ENCODE data around the gene TGDS.
A peak's percentile ranks its signal among the peaks of the same experiment; 100 is the strongest.
"Not testable (repeated sequence)": the region's sequence is repeated elsewhere in the genome, so short reads cannot be mapped to it uniquely, and the experiment has no call there.

The TGDS gene, protein sequence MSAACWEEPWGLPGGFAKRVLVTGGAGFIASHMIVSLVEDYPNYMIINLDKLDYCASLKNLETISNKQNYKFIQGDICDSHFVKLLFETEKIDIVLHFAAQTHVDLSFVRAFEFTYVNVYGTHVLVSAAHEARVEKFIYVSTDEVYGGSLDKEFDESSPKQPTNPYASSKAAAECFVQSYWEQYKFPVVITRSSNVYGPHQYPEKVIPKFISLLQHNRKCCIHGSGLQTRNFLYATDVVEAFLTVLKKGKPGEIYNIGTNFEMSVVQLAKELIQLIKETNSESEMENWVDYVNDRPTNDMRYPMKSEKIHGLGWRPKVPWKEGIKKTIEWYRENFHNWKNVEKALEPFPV

DNA sequence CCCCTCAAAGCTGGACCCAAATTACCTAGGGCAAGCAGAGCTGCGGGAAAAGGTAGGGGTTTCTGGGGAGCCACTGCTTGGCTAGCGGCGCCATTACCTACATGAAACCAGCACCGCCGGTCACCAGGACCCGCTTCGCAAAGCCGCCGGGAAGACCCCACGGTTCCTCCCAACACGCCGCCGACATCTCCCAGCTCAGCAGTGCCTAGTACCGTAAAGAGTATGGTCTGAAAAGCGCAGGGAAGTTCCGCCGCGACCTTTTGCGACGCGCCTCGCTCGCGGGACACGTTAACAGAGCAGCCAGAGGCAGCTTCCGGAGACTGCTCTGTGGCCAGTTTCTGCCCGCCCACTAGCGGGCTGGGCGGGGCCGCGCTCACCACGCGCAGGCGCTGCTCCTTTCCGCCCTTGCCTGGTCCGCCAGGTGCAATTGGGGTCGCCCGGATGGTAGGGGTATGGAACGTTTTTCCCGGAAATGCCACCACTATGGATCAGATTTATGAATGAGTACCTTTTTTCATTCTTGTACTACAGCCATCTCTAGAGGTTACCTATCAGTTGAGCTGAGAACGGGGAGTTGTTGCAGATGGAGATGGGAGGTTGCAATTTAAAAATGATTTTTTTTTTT, at the start of gene TGDS:
TGDS (minus strand) TSS at position 203 of the 625 bp plus-strand sequence; CDS start at position 187, 16 bp downstream.
- DNase-seq = peak; percentile 91

DNA sequence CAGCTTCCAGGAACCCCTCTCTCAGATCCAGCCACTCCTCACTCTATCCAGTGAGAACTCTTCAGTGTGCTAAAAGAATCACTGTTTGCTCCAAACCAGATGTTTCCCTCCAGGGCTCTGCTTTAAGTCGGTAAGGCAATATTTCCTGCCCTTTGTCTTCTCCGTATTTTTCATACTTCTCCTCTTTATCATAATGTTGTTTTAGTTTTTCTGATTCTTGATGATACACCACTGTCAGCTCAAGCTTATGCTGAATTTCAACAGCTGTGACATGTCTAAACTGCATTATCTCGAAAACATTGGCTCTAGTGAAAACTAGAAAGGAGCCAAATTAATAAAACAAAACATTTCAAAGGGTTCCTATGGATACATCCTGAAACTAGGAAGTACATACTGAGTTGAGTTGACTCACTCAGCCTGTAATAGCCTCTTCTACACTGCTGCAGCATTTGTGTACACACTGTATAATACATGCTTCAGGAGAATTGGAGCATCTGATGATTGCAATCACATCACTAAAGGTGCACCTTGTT, 45.5 kb upstream of the TGDS start:
- no peak for DNase-seq

DNA sequence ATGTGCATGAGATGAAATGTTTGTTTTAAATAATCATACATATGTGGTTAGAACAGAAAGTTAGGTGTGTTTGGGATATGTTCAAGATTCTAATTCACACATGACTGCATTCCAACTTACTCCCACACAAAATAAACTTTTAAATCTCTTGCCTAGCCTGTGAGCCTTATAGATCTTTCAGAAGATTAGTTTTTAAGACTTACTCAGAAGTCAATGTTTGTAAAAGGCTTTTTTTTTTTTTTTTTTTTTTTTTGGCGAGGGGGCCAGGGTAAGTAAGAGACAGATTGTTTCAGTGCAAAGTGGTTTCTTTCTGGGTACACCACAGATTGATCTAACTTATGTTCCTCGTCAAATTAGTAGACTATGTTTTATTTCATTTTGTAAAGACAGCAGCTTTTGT, 44.8 kb upstream of the TGDS start:
- DNase-seq = no peak

DNA sequence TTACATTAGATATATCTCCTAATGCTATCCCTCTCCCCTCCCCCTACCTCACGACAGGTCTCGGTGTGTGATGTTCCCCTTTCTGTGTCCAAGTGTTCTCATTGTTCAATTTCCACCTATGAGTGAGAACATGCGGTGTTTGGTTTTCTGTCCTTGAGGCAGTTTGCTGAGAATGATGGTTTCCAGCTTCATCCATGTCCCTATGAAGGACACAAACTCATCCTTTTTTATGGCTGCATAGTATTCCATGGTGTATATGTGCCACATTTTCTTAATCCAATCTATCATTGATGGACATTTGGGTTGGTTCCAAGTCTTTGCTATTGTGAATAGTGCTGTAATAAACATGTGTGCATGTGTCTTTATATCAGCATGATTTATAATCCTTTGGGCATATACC, 41.7 kb upstream of the TGDS start:
- DNase-seq = not testable (repeated sequence)

DNA sequence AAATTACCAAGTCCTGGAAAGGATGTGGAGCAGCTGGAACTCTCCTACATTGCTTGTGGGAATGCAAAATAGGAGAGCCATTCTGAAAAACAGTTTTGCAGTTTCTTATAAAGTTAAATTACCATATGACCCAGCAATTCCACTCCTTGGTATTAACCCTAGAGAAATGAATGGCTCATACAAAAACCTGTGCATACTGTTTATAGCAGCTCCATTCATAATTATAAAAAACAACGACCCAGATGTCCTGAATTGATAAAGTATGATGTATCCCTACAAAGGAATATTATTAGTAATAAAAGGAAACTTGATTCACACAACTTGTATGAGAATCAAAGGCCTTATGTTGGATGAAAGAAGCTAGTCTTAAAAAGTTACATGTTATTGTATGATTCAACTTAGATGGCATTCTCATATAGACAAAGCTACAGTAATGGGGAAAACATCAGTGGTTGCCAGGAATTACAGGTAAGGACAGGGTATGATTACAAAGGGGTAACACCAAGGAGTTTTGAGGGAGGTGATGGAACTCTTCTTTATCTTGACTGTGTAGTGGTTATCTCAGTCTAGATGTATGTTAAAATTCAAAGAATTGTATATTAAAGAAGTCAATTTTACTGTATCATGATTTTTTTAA, 41.1 kb upstream of the TGDS start:
- DNase-seq = no peak

DNA sequence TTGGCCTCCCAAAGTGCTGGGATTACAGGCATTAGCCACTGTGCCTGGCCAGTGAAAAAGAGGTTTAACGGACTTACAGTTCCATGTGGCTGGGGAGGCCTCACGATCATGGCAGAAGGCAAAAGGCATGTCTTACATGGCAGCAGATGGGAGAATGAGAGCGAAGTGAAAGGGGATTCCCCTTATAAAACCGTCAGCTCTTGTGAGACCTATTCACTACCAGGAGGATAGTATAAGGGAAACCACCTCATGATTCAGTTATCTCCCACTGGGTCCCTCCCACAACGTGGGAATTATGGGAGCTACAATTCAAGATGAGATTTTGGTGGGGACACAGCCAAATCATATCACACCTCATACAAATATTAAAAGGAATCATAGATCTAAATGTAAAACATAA, 40.1 kb upstream of the TGDS start:
- DNase-seq = not testable (repeated sequence)

DNA sequence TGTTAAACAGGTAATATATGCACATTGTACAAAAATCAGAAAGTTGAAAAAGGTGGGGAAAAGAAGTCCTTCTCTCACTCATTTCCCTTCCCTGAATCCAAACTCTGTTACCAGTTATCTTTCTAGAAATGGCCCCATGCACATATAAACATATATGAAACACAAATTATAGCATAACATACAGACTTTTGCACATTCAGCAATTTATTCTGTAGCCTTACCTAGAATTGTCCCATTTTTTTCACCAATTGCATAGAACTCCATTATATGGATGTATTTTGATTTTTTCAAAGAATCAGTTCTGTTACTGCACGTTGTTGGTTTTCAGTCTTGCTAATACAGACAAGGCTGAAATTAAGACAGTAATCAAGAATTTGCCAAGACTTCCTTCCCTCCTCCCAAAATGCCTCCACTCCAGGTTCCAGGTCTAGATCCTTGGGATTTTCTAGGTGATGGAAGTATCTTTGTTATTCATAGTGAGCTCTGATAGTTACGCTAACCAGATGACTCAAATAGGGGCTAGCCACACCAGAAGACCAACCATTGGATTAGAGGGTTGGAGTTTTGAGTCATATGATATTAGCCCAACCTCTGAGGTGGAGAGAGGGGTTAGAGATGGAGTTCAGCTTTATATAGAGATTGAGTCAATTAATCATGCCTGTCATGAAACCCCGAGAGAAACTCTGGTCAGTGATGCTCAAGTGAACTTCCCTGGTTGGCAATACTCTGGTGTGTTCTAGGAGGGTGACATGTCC, 36.5 kb upstream of the TGDS start:
- no peak for DNase-seq

DNA sequence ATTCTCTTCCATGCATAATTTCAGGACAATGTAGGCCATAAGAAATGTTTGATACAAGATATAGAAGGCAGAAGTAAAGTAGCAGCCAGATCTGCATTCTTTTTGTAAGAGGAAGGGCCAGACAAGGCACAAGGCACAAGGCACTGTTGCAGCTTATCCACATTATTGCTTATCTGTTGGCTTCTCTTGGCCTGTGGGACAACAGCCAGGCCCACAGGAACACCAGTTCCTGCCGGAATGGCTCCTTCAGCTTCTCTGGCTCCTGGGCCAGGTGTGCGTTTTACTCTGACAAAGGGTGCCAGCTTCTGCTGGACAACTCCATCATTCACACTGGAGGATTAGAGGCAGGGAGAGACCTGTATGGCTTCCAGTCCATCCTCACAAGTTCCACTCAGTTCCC, 34.9 kb upstream of the TGDS start:
- no peak for DNase-seq

DNA sequence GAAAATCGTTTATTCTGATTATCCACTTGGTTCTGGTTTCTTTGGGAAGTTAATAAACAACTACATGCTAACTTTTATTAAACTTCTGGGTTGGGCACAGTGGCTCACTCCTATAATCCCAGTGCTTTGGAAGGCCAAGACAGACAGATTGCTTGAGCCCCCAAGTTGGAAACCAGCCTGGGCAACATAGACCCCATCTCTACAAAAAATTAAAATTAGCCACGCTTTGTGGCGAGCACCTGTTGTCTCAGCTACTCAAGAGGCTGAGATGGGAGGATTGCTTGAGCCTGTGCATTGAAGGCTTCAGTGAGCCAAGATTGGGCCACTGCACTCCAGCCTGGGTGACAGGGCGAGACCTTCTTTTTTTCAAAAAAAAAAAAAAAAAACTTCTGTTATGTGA, 27.4 kb upstream of the TGDS start:
- no peak for DNase-seq

DNA sequence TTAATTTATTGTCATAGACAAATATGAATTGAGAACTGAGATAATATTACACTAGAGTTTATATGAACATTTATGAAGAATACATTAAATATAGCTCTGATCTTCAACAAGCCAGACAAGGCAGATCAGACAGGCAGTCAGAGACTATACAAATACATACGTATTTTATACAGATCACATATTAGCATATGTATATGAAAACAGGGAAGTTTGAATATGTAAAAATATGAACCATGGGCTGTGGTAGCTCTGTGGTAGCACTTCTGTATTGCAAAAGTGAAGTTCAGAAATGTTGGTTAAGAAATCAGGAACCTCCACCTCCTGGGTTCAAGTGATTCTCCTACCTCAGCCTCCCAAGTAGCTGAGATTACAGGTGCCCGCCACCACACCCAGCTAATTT, 26.4 kb upstream of the TGDS start:
- DNase-seq = no peak

DNA sequence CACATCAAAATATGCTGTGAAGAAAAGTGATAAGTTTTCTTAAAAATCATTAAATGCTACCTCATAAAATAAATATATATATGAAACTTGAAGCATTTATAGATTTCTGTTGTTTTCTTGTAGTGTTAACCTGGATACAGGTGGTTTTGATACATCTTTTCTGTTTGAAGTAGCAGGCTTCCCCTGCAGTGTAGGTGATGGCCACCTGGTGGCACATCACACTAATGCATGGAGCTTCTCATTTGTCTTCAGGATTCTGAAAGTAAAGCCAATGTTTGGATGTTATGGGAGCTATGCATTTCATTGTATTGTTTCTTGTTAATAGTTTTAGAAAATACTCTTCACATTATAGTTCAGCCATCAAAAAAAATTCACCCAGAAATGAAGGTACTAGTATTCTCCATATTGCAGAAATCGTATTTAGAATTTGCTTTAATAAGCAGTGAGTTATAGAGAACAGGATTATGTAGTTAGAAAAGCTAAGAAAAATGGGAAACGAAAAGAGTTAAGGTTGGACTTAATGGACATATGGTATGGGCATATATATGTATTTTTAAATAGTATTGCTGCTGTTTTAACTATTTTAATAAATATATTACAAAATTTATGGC, 24.4 kb upstream of the TGDS start:
- DNase-seq = peak; percentile 49

DNA sequence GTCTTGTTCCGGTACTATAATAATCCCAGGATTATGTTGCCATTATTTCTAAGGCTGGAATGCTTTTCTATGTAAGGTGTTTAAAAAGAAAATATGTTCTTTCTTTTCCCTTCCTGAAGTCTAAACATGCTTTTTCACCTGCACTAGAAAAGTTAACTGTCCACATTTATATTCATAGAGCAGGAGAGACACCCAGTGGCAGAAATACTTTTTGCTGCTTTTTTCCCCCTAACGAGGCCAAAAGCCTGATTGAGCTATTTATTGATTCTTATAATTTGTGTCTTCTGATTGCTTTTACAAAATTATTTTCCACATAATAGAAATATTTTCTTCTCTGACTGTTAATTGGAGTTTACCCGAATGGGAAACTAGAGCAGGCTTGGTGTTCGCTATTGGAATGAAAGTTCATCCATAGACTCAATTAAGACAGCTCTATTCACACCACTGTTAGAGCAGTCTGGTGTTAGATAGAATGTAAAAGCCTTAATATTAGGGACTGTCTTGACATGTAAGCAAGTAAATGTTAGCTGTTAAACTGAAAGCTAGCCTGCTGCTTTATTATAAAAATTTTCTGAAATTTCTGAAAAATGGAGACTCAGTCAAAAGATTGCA, 21.5 kb upstream of the TGDS start:
- peak; percentile 48 for DNase-seq

DNA sequence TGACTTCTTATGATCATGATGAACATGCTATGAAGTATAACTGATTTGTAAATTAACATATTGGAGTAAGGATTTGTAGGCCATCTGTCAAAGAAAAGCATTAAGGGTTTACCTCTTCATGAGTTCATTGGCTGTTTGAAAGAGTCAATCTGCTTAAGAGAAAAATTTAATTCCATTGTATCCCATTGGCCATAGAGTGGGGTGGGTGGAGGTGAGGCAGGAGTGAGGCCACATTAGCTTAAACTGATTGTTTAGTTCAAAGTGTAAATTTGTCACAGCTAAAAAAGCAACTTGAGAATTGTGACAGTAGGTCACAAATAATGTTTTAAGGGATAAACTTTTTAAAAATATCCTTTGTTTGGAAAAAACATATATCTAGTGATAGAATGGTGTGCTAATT, 17.1 kb upstream of the TGDS start:
- no peak for DNase-seq

DNA sequence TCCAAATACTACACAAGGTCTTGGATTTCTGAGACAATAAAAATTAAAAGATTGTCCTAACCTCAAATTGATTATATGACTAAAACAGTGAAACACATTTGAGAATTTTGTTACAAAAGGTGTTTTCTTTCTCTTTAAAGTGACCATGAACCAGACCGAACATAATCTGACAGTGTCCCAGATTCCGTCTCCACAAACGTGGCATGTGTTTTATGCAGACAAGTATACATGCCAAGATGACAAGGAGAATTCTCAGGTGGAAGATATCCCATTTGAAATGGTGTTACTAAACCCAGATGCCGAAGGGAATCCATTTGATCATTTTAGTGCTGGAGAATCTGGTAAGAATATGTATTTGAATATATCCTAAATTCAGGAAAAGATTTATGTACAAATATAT, 16.1 kb upstream of the TGDS start:
- DNase-seq = no peak

DNA sequence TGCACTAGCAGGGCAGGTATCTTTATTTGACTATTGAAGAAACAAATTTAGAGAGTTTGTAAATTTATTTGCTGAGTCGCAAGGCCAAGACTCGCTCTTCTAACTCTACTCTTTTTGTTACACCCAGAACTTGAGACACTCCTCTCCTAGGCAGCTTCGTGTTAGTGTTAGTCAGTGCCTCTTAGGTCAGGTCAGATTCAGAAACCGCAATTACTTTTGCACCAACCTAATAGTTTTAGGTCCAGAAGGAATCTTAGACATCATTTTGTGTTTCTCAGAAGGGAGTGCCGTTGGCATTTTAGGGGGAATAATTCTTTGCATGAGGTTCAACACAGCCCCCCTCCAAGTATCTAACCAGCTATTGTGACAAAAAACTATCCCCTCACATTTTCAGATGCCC, 14.5 kb upstream of the TGDS start:
- DNase-seq = no peak

DNA sequence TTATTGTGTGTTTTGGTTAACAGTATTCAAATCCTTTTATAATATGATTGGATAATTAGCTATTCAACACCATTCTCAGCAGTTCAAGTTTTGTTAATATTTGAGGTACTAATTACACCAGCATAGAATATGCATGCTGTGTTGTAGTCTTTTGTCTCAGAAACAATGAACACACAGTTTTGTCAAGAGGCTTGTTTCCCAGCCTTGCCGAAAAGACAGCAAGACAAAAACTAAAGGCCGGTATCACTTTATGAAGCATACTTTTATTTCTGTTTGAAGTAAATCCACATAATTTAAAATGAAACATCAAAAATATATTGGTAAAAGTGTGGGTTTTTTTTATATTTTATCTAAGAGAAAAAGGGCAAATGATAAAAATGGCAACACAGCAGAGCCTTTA, 13.2 kb upstream of the TGDS start:
- no peak for DNase-seq

DNA sequence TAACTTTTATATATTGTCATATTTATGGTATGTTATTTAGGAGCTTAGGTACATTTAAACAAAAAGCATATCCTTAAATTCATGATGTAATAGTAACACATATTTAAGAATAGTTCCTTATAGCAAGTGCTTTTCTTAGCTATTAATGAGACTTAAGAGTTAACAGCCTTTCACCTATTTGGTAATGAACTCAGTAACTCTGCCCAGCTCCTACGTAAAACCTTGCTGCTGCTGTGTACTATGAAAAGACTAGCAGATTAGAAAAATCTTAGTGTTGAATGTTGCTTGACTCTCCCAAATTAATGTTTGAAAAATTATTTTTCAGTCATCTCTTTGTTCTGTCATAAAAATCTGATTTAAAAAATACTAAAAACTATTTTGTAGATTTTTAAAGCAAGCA, 12.6 kb upstream of the TGDS start:
- DNase-seq = no peak

DNA sequence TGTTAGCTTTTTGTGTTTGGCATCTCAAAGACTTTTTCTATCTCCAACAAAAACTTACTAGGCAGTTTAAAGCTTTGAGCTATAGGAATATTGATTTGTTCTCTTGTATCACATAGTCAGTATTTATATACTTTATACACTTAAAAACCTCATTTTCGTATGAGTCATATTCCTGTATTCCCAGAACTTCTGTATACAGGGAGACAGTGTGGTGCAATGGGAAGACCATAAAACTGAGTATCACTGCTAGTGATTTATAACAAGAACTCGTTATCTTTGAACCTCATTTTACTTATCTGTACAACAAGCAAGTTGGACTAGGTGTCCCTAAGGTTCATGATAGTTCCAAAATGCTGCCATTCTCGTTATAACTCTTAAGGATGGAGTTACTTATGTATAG, 12.0 kb upstream of the TGDS start:
- DNase-seq = no peak

DNA sequence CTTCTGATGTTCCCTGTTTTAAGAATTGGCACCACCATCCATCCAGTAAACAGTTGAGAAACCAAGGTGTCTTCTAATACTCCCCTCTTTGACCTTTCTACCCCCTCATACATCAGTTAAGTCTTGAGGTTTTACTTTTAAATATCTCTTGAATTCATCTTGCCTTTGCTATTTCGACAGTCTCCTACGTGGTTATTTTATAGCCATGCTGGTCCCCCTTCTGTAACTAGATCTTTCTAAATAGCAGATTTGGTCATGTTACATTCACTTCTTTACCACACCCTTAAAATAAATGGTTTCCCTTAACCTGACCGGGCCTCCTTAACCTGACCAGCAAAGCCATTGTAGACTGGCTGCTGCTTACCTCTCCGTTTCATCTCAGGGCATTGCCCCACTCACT, 11.1 kb upstream of the TGDS start:
- no peak for DNase-seq

DNA sequence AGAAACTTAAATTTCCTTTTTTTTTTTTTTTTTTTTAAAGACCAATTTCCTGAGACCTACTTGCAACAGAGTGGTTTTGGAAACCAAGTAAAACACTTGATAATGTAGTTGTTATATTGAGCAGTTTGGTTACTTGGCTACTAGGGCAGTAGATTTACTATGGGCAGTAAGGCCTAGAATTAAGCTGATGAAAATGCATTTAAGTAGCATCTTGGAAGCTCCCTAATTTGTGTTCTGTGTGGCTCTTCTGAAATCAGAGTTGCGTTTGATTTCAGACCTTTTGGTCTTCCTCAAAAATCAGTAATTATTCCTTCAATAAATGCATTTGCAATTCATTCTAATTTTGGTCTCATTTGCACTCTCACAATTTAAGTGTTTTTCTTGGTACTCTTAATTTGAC, 6.5 kb upstream of the TGDS start:
- DNase-seq = no peak

DNA sequence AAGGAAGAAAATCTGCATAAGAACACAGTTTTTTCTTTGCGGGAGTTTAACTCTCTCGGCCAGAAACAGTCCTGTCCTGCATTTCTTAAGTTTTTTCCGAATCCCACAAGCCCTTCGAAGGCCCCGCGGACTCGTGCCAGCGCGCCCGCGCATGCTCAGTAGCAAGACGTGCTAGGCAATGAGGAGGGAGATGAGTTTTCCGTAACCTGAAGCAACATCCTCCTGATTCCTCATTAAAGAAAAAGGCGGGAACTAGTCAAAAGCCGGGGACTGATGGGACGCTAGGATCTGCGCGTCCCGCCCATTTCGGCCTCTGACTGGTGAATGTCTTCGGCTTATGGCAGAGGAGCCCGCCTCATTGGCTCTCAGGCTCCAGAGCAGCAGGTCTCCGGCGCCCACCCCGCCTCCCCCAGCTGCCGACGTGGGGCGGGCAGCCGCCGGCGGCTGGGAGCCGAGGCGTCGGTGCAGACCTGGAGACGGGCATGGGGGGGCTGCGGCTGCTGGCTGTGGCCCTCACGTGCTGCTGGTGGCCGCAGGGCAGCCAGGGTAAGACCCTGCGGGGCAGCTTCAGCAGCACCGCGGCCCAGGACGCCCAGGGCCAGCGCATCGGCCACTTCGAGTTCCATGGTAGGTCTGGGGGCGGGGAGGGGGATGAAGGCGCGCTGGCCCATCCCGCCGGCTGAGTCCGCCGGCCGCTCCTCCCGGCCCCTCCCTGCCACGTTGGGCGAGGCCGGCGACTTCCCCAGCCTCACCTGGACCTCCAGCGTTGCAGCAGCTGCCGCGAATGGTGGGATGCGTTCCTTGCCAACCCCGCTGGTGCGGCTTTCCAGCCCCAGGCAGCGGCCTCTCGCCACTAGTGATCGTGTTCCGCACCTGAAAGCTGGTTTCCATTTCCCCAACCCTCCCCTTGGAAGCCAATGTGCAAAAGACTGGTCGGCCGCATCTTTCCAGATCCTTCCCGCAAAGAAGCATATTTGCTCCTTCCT, 5.8 kb upstream of the TGDS start, which contains the start of gene GPR180:
GPR180 (plus strand) TSS at position 412 of the 986 bp plus-strand sequence; CDS start at position 483, 71 bp downstream.
- DNase-seq = peak; percentile 99

Measured in NCI-H1694 treated with DMSO at 0.1 percent for 48 hours (cell line).